Neural cell (in vitro differentiated cells): ENCODE results near the gene PDE6G. TPM values are rescaled to one million over a fixed set of nuclear protein-coding genes. Genes with fewer than 3 reads are reported as not detected.

ENCODE experiments used
- H2AFZ ChIP-seq: fragments of 200-600, 300-800 bp; sonication (generic), shearing (Covaris generic); 2 replicates; pipeline ENCODE4 v1.6.0; 2014; ENCODE audit warnings: low read depth, mild to moderate bottlenecking, antibody characterized with exemption, low read length, moderate library complexity
- H3F3A ChIP-seq: fragments of 200-600 bp; shearing (Covaris generic); 2 replicates; pipeline ENCODE4 v1.6.1; 2016; ENCODE audit warnings: mild to moderate bottlenecking, moderate library complexity, mixed read lengths, antibody characterized with exemption, low read length; ENCODE audit not compliant: insufficient read depth, poor library complexity, severe bottlenecking
- H3K27ac ChIP-seq: fragments of 200-600, 300-800 bp; sonication (generic), shearing (Covaris generic); 2 replicates; pipeline ENCODE4 v1.5.1; 2014; ENCODE audit warnings: mild to moderate bottlenecking, low read length, moderate library complexity
- H3K27me3 ChIP-seq: fragments of 300-800, 200-600 bp; sonication (generic), shearing (Covaris generic); 2 replicates; pipeline ENCODE4 v1.6.0; 2014; ENCODE audit warnings: mild to moderate bottlenecking, low read depth, low read length, moderate library complexity; ENCODE audit not compliant: insufficient read depth
- H3K36me3 ChIP-seq: fragments of 300-800, 200-600 bp; sonication (generic), shearing (Covaris generic); 2 replicates; pipeline ENCODE4 v1.5.1; 2014; ENCODE audit warnings: mild to moderate bottlenecking, antibody characterized with exemption, low read length, moderate library complexity; ENCODE audit not compliant: insufficient read depth
- H3K4me2 ChIP-seq: fragments of 300-800, 200-600 bp; sonication (generic), shearing (Covaris generic); 2 replicates; pipeline ENCODE4 v1.6.0; 2014; ENCODE audit warnings: mild to moderate bottlenecking, low read length
- H3K4me3 ChIP-seq: fragments of 300-800, 200-600 bp; sonication (generic), shearing (Covaris generic); 2 replicates; pipeline ENCODE4 v1.5.1; 2014; ENCODE audit warnings: mild to moderate bottlenecking, low read length, moderate library complexity
- H3K79me2 ChIP-seq: fragments of 200-600 bp; shearing (Covaris generic); replicated peaks from 2 replicates; pipeline ENCODE4 v1.6.0; 2014; ENCODE audit warnings: mild to moderate bottlenecking, low read length, moderate library complexity; ENCODE audit not compliant: insufficient read depth
- H3K9ac ChIP-seq: fragments of 300-800, 200-600 bp; sonication (generic), shearing (Covaris generic); 2 replicates; pipeline ENCODE4 v1.6.1; 2016; ENCODE audit warnings: mild to moderate bottlenecking, low read length, mixed read lengths
- H3K9me2 ChIP-seq: fragments of 200-600 bp; shearing (Covaris generic); 2 replicates; pipeline ENCODE4 v1.6.1; 2016; ENCODE audit warnings: mild to moderate bottlenecking, low read length, mixed read lengths; ENCODE audit not compliant: insufficient read depth
- H3K9me3 ChIP-seq: fragments of 200-600, 300-800 bp; sonication (generic), shearing (Covaris generic); 2 replicates; pipeline ENCODE4 v1.6.1; 2016; ENCODE audit warnings: mild to moderate bottlenecking, mixed run types, low read length, moderate library complexity, mixed read lengths
- H4K20me1 ChIP-seq: fragments of 200-600 bp; shearing (Covaris generic); 2 replicates; pipeline ENCODE4 v1.6.1; 2016; ENCODE audit warnings: mild to moderate bottlenecking, mixed run types; ENCODE audit not compliant: insufficient read depth
- CTCF ChIP-seq: fragments of 450-650 bp; IDR thresholded peaks from 2 replicates; pipeline ENCODE4 v1.5.1; 2014; ENCODE audit warnings: antibody characterized with exemption, mild to moderate bottlenecking, moderate library complexity; ENCODE audit not compliant: poor library complexity, severe bottlenecking
- EP300 ChIP-seq: fragments of 450-650 bp; conservative IDR thresholded peaks from 2 replicates; pipeline ENCODE4 v1.6.1; 2014; ENCODE audit warnings: antibody characterized with exemption, mild to moderate bottlenecking, moderate library complexity; ENCODE audit not compliant: poor library complexity, severe bottlenecking
- EZH2 ChIP-seq: fragments of 200-600, 300-800 bp; shearing (Covaris generic), sonication (generic); IDR thresholded peaks from 2 replicates; pipeline ENCODE4 v1.6.1; 2014; ENCODE audit warnings: antibody characterized with exemption, low read length, borderline replicate concordance, mild to moderate bottlenecking; ENCODE audit not compliant: insufficient read depth, poor library complexity, severe bottlenecking
- MXI1 ChIP-seq: fragments of 450-650 bp; conservative IDR thresholded peaks from 2 replicates; pipeline ENCODE4 v1.6.1; 2014; ENCODE audit warnings: antibody characterized with exemption, mild to moderate bottlenecking; ENCODE audit not compliant: poor library complexity, severe bottlenecking
- POLR2AphosphoS5 ChIP-seq: IDR thresholded peaks from 2 replicates; pipeline ENCODE4 v1.6.1; 2012
- RAD21 ChIP-seq: fragments of 450-650 bp; conservative IDR thresholded peaks from 2 replicates; pipeline ENCODE4 v1.6.1; 2014; ENCODE audit warnings: antibody characterized with exemption, mild to moderate bottlenecking, moderate library complexity
- REST ChIP-seq: IDR thresholded peaks from 2 replicates; pipeline ENCODE4 v1.6.1; 2012; ENCODE audit warnings: borderline replicate concordance
- SMC3 ChIP-seq: fragments of 450-650 bp; conservative IDR thresholded peaks from 2 replicates; pipeline ENCODE4 v1.6.1; 2014; ENCODE audit warnings: antibody characterized with exemption, mild to moderate bottlenecking, moderate library complexity; ENCODE audit not compliant: poor library complexity
- TAF1 ChIP-seq: IDR thresholded peaks from 2 replicates; pipeline ENCODE4 v1.6.1; 2012; ENCODE audit warnings: low read depth
- polyA plus RNA-seq: library from polyadenylated mRNA; depleted of rRNA; stranded (reverse); fragments of >200 nt; gene quantifications from 2 replicates; pipeline ENCODE4 v1.2.3, GENCODE V29; 2014

PDE6G gene
- polyA plus RNA-seq, 1 donor from 2014 or later, result not detected

- Histone ChIP-seq H3K4me2 (no peak overlapping the region), H4K20me1 (no peaks in the 10 kb centered on the region), H3K9me2 (no peaks in the 10 kb centered on the region), H3K27me3 (no peaks in the 10 kb centered on the region), H3K27ac (no peak overlapping the region), H3K4me3 (no peak overlapping the region), H3K9ac (no peak overlapping the region), H3K79me2 (no peaks in the 10 kb centered on the region), H3F3A (no peaks in the 10 kb centered on the region), H3K9me3 (no peaks in the 10 kb centered on the region), H2AFZ (no peak overlapping the region), H3K36me3 (peaks cover 8% of the 10 kb centered on the region)
- TF ChIP-seq CTCF (no peak), MXI1 (no peak), SMC3 (no peak), REST (no peak), EZH2 (no peak), RAD21 (no peak), EP300 (no peak), TAF1 (no peak), POLR2AphosphoS5 (no peak)
These were observed 47.7 kb downstream of the PDE6G start for GRCh38 chr17:81608605-81609004.

- H3K36me3 ChIP-seq, result peaks cover 8% of the 10 kb centered on the region
- no peak overlapping the region for H3K9ac ChIP-seq
- H2AFZ ChIP-seq, result no peak overlapping the region
These were observed 48.3 kb downstream of the PDE6G start for GRCh38 chr17:81608082-81608481.

More at GRCh38 chr17:81608082-81608481, 48.3 kb downstream of the PDE6G start:
- no peaks in the 10 kb centered on the region for H3K9me3 ChIP-seq
- H3K4me3 ChIP-seq, result no peak overlapping the region
- H4K20me1 ChIP-seq, result no peaks in the 10 kb centered on the region
- no peak overlapping the region for H3K4me2 ChIP-seq
- H3K27me3 ChIP-seq, result no peaks in the 10 kb centered on the region
- H3K27ac ChIP-seq, result no peak overlapping the region
- no peaks in the 10 kb centered on the region for H3K9me2 ChIP-seq
- no peaks in the 10 kb centered on the region for H3K79me2 ChIP-seq
- TF ChIP-seq EP300 (no peak), RAD21 (no peak), MXI1 (no peak), EZH2 (no peak), SMC3 (no peak), REST (no peak), CTCF (no peak), TAF1 (no peak), POLR2AphosphoS5 (no peak)
- no peaks in the 10 kb centered on the region for H3F3A ChIP-seq
